ENCODE results near the gene NRXN2.

DNA sequence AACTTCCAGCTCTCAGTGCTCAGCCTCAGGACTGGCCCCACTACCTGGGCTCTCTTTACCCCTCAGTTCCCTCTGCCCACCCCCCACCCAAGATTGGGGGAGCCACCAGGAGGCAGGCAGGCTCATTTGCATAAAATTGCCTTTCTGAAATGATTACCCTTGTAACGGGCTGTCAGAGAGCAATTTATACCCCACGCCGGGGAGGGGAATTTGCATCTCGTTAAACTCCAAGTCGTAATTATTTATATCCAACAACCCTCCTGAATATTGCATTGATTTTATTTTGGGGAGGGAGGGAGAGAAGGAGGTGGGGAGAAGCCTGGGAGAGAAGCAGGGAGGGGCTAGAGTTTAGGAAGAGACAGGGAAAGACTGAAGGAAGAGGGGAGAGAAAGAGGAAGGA, 8.3 kb downstream of the NRXN2 start:
- TF ChIP-seq, protein P1, sequence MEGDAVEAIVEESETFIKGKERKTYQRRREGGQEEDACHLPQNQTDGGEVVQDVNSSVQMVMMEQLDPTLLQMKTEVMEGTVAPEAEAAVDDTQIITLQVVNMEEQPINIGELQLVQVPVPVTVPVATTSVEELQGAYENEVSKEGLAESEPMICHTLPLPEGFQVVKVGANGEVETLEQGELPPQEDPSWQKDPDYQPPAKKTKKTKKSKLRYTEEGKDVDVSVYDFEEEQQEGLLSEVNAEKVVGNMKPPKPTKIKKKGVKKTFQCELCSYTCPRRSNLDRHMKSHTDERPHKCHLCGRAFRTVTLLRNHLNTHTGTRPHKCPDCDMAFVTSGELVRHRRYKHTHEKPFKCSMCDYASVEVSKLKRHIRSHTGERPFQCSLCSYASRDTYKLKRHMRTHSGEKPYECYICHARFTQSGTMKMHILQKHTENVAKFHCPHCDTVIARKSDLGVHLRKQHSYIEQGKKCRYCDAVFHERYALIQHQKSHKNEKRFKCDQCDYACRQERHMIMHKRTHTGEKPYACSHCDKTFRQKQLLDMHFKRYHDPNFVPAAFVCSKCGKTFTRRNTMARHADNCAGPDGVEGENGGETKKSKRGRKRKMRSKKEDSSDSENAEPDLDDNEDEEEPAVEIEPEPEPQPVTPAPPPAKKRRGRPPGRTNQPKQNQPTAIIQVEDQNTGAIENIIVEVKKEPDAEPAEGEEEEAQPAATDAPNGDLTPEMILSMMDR (conservative IDR thresholded peaks at IDR 0.05; ENCODE audit: low read length) = no peak
- TF ChIP-seq EZH2phosphoT487 (IDR thresholded peaks at IDR 0.05; ENCODE audit: borderline replicate concordance) = no peak

Measured in Loucy (cell line).